Brain microvascular endothelial cell (primary cell): Measurements from ENCODE around the gene PPFIBP2.

Experiments used
- DNase-seq: peaks from one replicate; pipeline ENCODE4 v3.0.0-alpha.2; 2020
- H3K27ac ChIP-seq: fragments of 250-450 bp; sonication (Bioruptor Pico); 2 replicates; pipeline ENCODE4 v1.5.1; 2020; ENCODE audit warnings: mild to moderate bottlenecking, moderate library complexity
- H3K27me3 ChIP-seq: fragments of 250-450 bp; sonication (Bioruptor Pico); replicated peaks from 2 replicates; pipeline ENCODE4 v1.5.1; 2020; ENCODE audit warnings: mild to moderate bottlenecking
- H3K36me3 ChIP-seq: fragments of 250-450 bp; sonication (Bioruptor Pico); replicated peaks from 2 replicates; pipeline ENCODE4 v1.5.1; 2020; ENCODE audit warnings: mild to moderate bottlenecking
- H3K4me3 ChIP-seq: 2 replicates; pipeline ENCODE4 v1.5.1; 2011; ENCODE audit warnings: low read depth, mild to moderate bottlenecking, control low read depth, low read length, moderate library complexity
- CTCF ChIP-seq: IDR thresholded peaks from 2 replicates; pipeline ENCODE4 v1.5.1; 2011; ENCODE audit warnings: low read depth, mild to moderate bottlenecking, moderate library complexity, low read length, control low read depth, inconsistent platforms; ENCODE audit errors: missing control alignments
- in situ Hi-C: cut with HindIII; loops from 2 replicates; pipeline ENCODE4 v1.10.0; 2017; ENCODE audit warnings: low sequenced_read_pairs, low pct_ligation_motif_present

Gene PPFIBP2

DNA sequence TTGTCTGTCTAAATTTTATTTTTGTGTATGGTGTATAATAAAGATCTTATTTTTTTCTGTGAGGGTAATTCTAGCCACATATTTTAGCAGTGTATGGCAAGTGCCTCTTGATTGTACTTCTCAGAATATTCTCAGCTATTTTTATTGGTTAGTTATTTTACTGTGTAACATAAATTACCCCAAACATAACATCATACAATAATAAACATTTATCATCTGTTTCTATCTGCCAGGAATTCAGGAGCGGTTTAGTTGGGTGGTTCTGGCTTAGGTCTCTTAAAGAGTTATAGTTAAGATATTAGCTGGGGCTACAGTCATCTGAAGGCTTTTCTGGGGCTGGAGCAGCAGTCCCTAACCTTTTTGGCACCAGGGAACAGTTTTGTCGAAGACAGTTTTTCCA is 47.8 kb downstream of the PPFIBP2 start:
- Histone ChIP-seq H3K4me3 (no peak overlapping the region), H3K36me3 (no peaks in the 10 kb centered on the region), H3K27ac (no peak overlapping the region), H3K27me3 (no peaks in the 10 kb centered on the region)
- DNase-seq: no peak
- in situ Hi-C loops: no loop called here
- no peak for TF ChIP-seq CTCF

GRCh38 chr11:7563281-7563680 is 49.5 kb downstream of the PPFIBP2 start:
- TF ChIP-seq CTCF: no peak
- in situ Hi-C loops: no loop called here
- Histone ChIP-seq H3K4me3 (no peak overlapping the region), H3K36me3 (no peaks in the 10 kb centered on the region), H3K27me3 (no peaks in the 10 kb centered on the region), H3K27ac (no peak overlapping the region)
- no peak for DNase-seq

- no peak overlapping the region for H3K4me3 ChIP-seq
- no peak for DNase-seq
- no peaks in the 10 kb centered on the region for H3K36me3 ChIP-seq
- no peak overlapping the region for H3K27ac ChIP-seq
- H3K27me3 ChIP-seq: no peaks in the 10 kb centered on the region
- in situ Hi-C loops: no loop called here
- TF ChIP-seq CTCF: no peak
These were observed 51.0 kb downstream of the PPFIBP2 start for GRCh38 chr11:7564803-7565202.

GRCh38 chr11:7567311-7567710 is 53.5 kb downstream of the PPFIBP2 start:
- Histone ChIP-seq H3K4me3 (no peak overlapping the region), H3K36me3 (no peaks in the 10 kb centered on the region), H3K27me3 (no peaks in the 10 kb centered on the region), H3K27ac (no peak overlapping the region)
- in situ Hi-C loops: no loop called here
- no peak for DNase-seq
- TF ChIP-seq CTCF: no peak

DNA sequence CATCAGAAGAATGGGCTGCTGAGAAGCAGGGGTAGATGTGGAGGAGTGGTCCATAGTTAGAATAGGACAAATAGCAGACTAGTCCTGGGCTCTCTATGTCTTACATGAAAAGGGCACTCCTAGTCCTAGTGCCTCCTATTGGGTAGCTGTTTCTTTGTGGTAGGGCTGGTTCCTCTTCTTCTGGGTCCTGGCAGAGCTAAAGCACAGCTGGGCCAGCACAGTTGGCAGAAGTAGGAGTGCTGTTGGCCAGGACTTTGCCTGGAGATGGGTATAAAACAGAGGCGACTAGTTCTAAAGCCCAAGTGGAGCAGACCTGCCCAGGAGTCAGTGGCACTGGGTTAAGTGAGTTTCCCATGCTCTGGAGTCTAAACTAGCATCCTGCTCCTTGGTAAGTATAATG is 55.2 kb downstream of the PPFIBP2 start:
- in situ Hi-C loops: no loop called here
- TF ChIP-seq CTCF: no peak
- no peak overlapping the region for H3K4me3 ChIP-seq
- no peaks in the 10 kb centered on the region for H3K36me3 ChIP-seq
- no peak for DNase-seq
- no peaks in the 10 kb centered on the region for H3K27me3 ChIP-seq
- H3K27ac ChIP-seq: no peak overlapping the region

DNA sequence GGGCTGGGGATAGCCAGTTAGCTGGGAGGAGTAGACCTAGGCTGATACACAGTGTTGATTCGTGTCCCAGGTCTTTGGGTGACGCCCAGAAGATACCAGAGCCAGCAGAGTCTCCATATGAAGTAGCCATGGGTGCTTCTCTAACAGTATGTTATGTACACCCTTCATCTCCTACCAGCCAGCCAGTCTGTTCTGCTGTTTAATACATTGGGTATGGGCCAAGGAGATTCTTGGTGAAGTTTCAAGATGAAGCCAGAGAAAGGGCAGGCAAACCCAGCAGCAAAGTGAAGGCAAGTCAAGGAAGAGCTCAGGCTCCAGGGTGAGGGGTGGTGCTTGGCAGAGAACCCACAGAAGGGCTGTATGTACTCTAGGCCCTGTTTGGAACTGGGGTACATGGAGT is 56.4 kb downstream of the PPFIBP2 start:
- no peaks in the 10 kb centered on the region for H3K36me3 ChIP-seq
- no peaks in the 10 kb centered on the region for H3K27me3 ChIP-seq
- H3K4me3 ChIP-seq: no peak overlapping the region
- in situ Hi-C loops: no loop called here
- DNase-seq: no peak
- H3K27ac ChIP-seq: no peak overlapping the region
- no peak for TF ChIP-seq CTCF
